ENCODE results near the gene RDM1.

GRCh38 chr17:35936063-35936462 is 5.5 kb upstream of the RDM1 start:
- TF ChIP-seq SUZ12 (IDR thresholded peaks at IDR 0.05) (no peak), BHLHE40 (IDR thresholded peaks at IDR 0.05; ENCODE audit: borderline replicate concordance) (no peak), PKNOX1 (IDR thresholded peaks at IDR 0.05) (no peak), ZNF384 (IDR thresholded peaks at IDR 0.05) (no peak), TARDBP (IDR thresholded peaks at IDR 0.05) (no peak), FOXA1 (IDR thresholded peaks at IDR 0.05) (no peak), LEF1 (IDR thresholded peaks at IDR 0.05; ENCODE audit: borderline replicate concordance) (no peak), ELF4 (IDR thresholded peaks at IDR 0.05) (no peak), FOXK2 (IDR thresholded peaks at IDR 0.05) (no peak), FOXM1 (IDR thresholded peaks at IDR 0.05; ENCODE audit: borderline replicate concordance) (no peak), CTBP1 (IDR thresholded peaks at IDR 0.05; ENCODE audit: borderline replicate concordance) (no peak), NFRKB (IDR thresholded peaks at IDR 0.05) (no peak), ARNT (IDR thresholded peaks at IDR 0.05) (no peak), HDGF (IDR thresholded peaks at IDR 0.05; ENCODE audit: borderline replicate concordance) (no peak)
